Right lobe of liver (tissue), 4 donors: ENCODE data around the gene IGFL4.

Source experiments
- POLR2A ChIP-seq: fragments of 450-650 bp; IDR thresholded peaks from one replicate; pipeline ENCODE4 v1.6.1; 2017; ENCODE audit warnings: antibody characterized with exemption, mild to moderate bottlenecking
- TF ChIP-seq, protein P1 (sequence below), 4 donors: fragments of 200-600 bp in 3 of 4; fragments of 450-650 bp in 1 of 4; IDR thresholded peaks; one replicate each; pipeline versions ENCODE4 v1.5.1 to v1.8.0; 2016 to 2022; ENCODE audit warnings: antibody characterized with exemption in 4 of 4, mild to moderate bottlenecking in 2 of 4
- donor health status: DM: no; HTN: no; CAD: no.
- donor health status: DM: no; HTN: no; CAD: no.
- donor health status: DM: no; HTN: yes; CAD: no.

DNA sequence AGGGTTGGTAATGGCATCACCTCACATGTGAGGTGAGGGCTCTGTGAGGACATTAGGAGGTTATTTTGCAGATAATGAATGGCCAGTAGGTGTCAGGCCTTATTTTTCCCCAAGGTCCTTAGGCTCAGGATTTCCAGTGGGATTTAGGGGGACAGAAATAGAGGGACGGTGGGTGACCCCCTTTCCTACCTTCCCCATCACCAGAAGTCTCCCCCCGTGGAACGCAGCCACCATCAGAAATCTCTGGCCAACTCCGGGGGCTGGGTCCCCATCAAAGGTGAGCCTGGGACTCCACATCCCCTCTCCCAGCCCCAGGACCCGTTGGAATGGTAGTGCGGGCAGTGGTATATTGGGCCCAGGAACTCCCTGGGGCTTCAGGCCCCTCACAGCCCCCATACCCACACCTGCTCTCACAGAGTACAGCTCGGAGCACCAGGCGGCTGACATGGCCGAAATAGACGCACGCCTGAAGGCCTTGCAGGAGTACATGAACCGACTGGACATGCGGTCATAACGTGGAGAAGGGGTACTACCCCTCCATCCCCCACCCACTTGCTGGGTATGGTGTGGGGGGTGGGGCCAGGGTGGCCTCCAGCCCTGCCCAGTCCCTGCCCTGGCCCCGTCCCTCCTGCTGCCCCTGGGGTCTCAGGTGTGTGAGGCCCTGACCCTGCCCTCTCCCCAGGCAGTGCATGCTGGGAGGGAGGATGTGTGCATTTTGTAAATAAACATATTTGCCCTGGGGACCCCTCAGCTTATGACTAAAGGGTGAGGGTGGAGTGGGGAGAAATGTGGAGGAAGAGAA, 22.7 kb downstream of the IGFL4 start:
- TF ChIP-seq, protein P1, sequence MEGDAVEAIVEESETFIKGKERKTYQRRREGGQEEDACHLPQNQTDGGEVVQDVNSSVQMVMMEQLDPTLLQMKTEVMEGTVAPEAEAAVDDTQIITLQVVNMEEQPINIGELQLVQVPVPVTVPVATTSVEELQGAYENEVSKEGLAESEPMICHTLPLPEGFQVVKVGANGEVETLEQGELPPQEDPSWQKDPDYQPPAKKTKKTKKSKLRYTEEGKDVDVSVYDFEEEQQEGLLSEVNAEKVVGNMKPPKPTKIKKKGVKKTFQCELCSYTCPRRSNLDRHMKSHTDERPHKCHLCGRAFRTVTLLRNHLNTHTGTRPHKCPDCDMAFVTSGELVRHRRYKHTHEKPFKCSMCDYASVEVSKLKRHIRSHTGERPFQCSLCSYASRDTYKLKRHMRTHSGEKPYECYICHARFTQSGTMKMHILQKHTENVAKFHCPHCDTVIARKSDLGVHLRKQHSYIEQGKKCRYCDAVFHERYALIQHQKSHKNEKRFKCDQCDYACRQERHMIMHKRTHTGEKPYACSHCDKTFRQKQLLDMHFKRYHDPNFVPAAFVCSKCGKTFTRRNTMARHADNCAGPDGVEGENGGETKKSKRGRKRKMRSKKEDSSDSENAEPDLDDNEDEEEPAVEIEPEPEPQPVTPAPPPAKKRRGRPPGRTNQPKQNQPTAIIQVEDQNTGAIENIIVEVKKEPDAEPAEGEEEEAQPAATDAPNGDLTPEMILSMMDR (IDR thresholded peaks at IDR 0.05): no peak
- no peak for TF ChIP-seq POLR2A
